Measurements from ENCODE around the gene CCDC120.

Gene CCDC120

GRCh38 chrX:49102190-49102589 is 43.4 kb downstream of the CCDC120 start:
- no peak for DNase-seq

- no peak for DNase-seq
Measured at GRCh38 chrX:49103637-49104036, 44.8 kb downstream of the CCDC120 start.

GRCh38 chrX:49106296-49106695 is 47.5 kb downstream of the CCDC120 start:
- no peak for DNase-seq

- DNase-seq: no peak
Measured at GRCh38 chrX:49106930-49107329, 48.1 kb downstream of the CCDC120 start.

GRCh38 chrX:49108641-49109040 is 49.8 kb downstream of the CCDC120 start:
- no peak for DNase-seq

GRCh38 chrX:49110417-49110816 is 51.6 kb downstream of the CCDC120 start:
- no peak for DNase-seq

- DNase-seq: no peak
Measured at GRCh38 chrX:49111791-49112190, 53.0 kb downstream of the CCDC120 start.

GRCh38 chrX:49116076-49116475 is 57.3 kb downstream of the CCDC120 start:
- DNase-seq: no peak

- DNase-seq: no peak
Measured at GRCh38 chrX:49116716-49117115, 57.9 kb downstream of the CCDC120 start.

- DNase-seq: no peak
Measured at GRCh38 chrX:49117581-49117980, 58.8 kb downstream of the CCDC120 start.

All from stimulated activated CD4-positive, alpha-beta T cell treated with anti-CD3 and anti-CD28 coated beads, Interleukin-2, amount 100 ng/mL, for 24 hours (primary cell).